Upper lobe of left lung (tissue), 6 donors: Measurements from ENCODE around the gene CBFA2T3. TPM values are rescaled to one million over a fixed set of nuclear protein-coding genes. Genes with fewer than 3 reads are reported as not detected.
A peak's percentile ranks its signal among the peaks of the same experiment; 100 is the strongest.

Experiments used
- ATAC-seq, 2 donors: fragments of 200-7000 bp; cut with Tn5 transposase; one replicate each; pipeline ENCODE4 v1.9.1; 2022; ENCODE audit warnings: mild to moderate bottlenecking in 2 of 2, moderate library complexity in 2 of 2; ENCODE audit not compliant: low FRiP score in 2 of 2
- DNase-seq, 2 donors: peaks; one replicate each; pipeline ENCODE4 v3.0.0-alpha.2; 2019 to 2020
- H3K27ac ChIP-seq, 4 donors: fragments of 200-600 bp; sonication (generic); one replicate each; pipeline ENCODE4 v1.5.1; 2016 to 2019
- H3K27me3 ChIP-seq, 4 donors: fragments of 200-600 bp; sonication (generic); one replicate each; pipeline ENCODE4 v1.5.1; 2017 to 2019
- H3K36me3 ChIP-seq, 4 donors: fragments of 200-600 bp; sonication (generic); one replicate each; pipeline ENCODE4 v1.5.1; 2016 to 2019
- H3K4me1 ChIP-seq, 4 donors: fragments of 200-600 bp; sonication (generic); one replicate each; pipeline ENCODE4 v1.5.1; 2018 to 2019
- H3K4me3 ChIP-seq, 4 donors: fragments of 200-600 bp; sonication (generic); one replicate each; pipeline ENCODE4 v1.5.1; 2017 to 2019; ENCODE audit warnings: mild to moderate bottlenecking in 2 of 4, moderate library complexity in 1 of 4
- H3K9me3 ChIP-seq, 4 donors: fragments of 200-600 bp; sonication (generic); one replicate each; pipeline ENCODE4 v1.5.1; 2018 to 2019
- CTCF ChIP-seq, 6 experiments: fragments of 450-650 bp in 4 of 6; fragments of 200-600 bp in 2 of 6; sonication (generic) in 2 of 6; IDR thresholded peaks; one replicate each; pipeline ENCODE4 v1.5.1; 2016 to 2019; ENCODE audit warnings: antibody characterized with exemption in 6 of 6
- EP300 ChIP-seq, 4 donors: sonication (generic); formaldehyde crosslinking; IDR thresholded peaks; one replicate each; pipeline ENCODE4 v1.5.1; 2017; ENCODE audit warnings: antibody characterized with exemption in 4 of 4, control low read depth in 2 of 4
- POLR2A ChIP-seq, 4 donors: fragments of 450-650 bp; IDR thresholded peaks; one replicate each; pipeline ENCODE4 v1.5.1; 2016 to 2017; ENCODE audit warnings: antibody characterized with exemption in 4 of 4, mild to moderate bottlenecking in 2 of 4
- POLR2AphosphoS5 ChIP-seq, 2 donors: sonication (generic); formaldehyde crosslinking; IDR thresholded peaks; one replicate each; pipeline ENCODE4 v1.5.1; 2017; ENCODE audit warnings: antibody characterized with exemption in 2 of 2
- WGBS, 2 donors: methylation state at CpG; one replicate each; pipeline ENCODE4 v1.1.5; 2017 to 2018; 5-methylcytosine and 5-hydroxymethylcytosine counted together
- total RNA-seq, 6 donors: library from RNA; depleted of rRNA in 4 of 6; stranded (reverse); fragments of >200 nt in 4 of 6; gene quantifications; one replicate each; pipeline versions ENCODE4 v1.1.0 to v1.2.1, GENCODE V29; 2016 to 2021
- donor health status: DM: no; HTN: no; CAD: no; lungs with moderate emphysema.
- donor health status: DM: no; HTN: yes; CAD: no; lungs with severe emphysema.

Gene CBFA2T3
- total RNA-seq, 6 donors from 2014 or later, result 2.7 to 33.5 (median 15.2) TPM

DNA sequence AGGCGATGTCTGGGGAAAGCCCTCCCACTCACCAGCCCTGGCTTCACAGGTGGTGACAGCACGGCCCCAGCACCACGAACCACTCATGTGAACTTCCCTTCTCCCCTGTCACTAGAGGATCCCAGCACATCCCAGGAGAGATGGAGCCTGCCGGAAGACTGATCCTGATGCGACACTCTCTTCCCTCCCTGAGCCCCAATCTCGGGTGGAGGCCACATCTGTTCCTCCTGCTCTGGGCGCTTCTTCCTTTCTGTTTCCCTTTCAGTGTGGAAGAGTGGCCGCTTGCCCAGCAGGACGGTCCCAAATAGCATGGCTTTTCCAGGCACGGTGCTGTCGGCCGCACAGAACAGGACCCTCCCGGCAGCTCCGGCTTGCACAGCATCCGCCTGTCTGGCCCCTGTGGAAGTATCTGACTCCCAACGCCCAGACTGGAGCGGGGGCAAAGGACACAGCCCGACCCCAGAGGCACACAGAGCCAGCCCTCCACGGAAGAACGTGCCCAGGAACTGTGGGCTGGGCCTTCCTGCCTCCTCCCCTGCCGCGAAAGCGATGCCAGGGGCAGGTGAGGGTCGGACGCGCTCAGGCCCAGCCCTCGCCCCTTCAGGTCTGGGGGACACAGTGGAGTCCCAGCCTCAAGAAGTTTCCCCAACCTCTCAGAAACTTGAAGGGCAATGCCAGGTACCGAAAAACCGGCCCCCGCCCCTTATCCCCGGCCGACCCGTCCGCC is 37.6 kb downstream of the CBFA2T3 start:
- Histone ChIP-seq H3K4me1 (peaks cover 37 to 69% (median 49%) of the 10 kb centered on the region in 4 donors), H3K27me3 (peaks cover 0 to 15% (median 6%) of the 10 kb centered on the region in 4 donors), H3K27ac (peak overlapping the region; percentile 84 to 91 (median 86)), H3K4me3 (peak overlapping the region in 3 of 4 donors; percentile 63 to 79 (median 69)), H3K9me3 (no peaks in the 10 kb centered on the region), H3K36me3 (no peaks in the 10 kb centered on the region)
- no peak for TF ChIP-seq POLR2A (IDR thresholded peaks at IDR 0.05)
- no peak for TF ChIP-seq EP300 (IDR thresholded peaks at IDR 0.05)
- TF ChIP-seq CTCF (IDR thresholded peaks at IDR 0.05), result no peak
- WGBS, 2 donors, result 27 to 33% methylated on average over 9 to 32 of the region's 34 CpGs
- peak in 1 of 2 donors; percentile 28 for ATAC-seq
- peak in 1 of 2 donors; percentile 83 for DNase-seq

DNA sequence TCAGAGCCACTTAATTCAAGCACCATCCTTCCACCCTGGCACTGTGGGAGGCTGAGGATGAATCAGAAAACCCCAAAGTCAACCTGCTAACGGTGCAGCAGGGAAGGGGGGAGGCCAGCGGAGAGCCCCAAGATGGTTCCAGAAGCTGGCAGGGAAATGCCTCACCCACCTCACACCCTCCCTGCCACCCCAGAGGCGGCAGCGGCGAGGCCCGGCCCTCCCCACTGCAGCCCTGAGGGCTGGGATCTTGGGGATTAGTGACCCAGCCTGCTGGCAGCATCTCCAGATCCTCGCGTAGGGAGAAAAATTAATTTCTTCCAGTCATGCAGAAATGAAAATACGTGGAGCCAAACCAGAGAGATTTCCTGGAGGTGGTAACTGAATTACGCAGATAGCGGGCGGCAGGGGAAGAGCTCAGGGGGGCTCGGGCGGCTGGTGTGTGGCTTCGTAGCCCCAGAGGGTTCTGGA is 38.2 kb downstream of the CBFA2T3 start:
- Histone ChIP-seq H3K9me3 (no peaks in the 10 kb centered on the region), H3K27ac (peak overlapping the region; percentile 84 to 91 (median 86)), H3K36me3 (no peaks in the 10 kb centered on the region), H3K4me1 (peaks cover 37 to 69% (median 49%) of the 10 kb centered on the region in 4 donors), H3K4me3 (peak overlapping the region in 3 of 4 donors; percentile 63 to 79 (median 69)), H3K27me3 (peaks cover 0 to 15% (median 6%) of the 10 kb centered on the region in 4 donors)
- TF ChIP-seq EP300 (IDR thresholded peaks at IDR 0.05) (no peak), POLR2AphosphoS5 (IDR thresholded peaks at IDR 0.05) (no peak), CTCF (IDR thresholded peaks at IDR 0.05) (no peak), POLR2A (IDR thresholded peaks at IDR 0.05) (no peak)
- DNase-seq (peak in 1 of 2 donors; percentile 62), ATAC-seq (no peak)
- 51 to 52% methylated on average over 14 to 15 of the region's 15 CpGs for WGBS, 2 donors

DNA sequence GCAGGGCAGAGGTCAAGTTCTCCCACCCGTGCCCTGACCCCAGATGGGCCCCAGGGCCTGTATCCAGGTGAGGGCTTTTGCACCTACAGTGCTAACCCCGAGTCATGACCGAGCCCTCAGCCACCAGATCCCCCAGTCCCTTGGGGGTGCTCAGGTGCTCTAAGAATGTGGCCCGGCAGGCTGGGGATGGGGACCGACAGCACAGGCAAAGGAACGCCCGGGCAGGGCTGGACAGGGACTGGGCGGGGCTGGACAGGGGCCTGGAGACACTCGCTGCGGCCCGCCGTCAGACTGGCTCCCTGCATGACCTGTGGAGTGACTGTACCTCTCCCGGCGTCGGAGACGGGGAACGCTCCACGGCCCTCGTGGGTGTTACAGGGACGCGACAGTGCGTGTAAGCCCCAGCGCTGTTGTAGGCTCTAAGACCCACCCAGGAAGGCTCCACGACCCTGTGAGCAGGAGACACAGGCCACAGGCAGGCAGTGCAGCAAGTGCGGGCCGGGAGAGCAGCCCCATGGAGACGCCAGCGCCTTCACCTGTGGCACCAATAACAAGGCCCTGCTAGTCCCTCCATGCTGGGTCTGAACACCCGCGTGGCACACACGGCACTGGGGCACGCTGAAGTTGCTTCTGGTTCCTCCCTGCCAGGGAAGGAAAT is 38.8 kb downstream of the CBFA2T3 start:
- TF ChIP-seq CTCF (IDR thresholded peaks at IDR 0.05), result no peak
- TF ChIP-seq EP300 (IDR thresholded peaks at IDR 0.05), result no peak
- no peak for TF ChIP-seq POLR2AphosphoS5 (IDR thresholded peaks at IDR 0.05)
- TF ChIP-seq POLR2A (IDR thresholded peaks at IDR 0.05), result no peak
- peak in 1 of 2 donors; percentile 76 for DNase-seq
- ATAC-seq, result no peak
- peak overlapping the region in 3 of 4 donors; percentile 7 to 91 (median 86) for H3K27ac ChIP-seq
- no peaks in the 10 kb centered on the region for H3K9me3 ChIP-seq
- WGBS, 2 donors, result 73 to 78% methylated on average over 6 to 29 of the region's 32 CpGs
- no peak overlapping the region for H3K4me3 ChIP-seq
- H3K27me3 ChIP-seq, result peaks cover 0 to 15% (median 6%) of the 10 kb centered on the region in 4 donors
- peaks cover 37 to 69% (median 49%) of the 10 kb centered on the region in 4 donors for H3K4me1 ChIP-seq
- H3K36me3 ChIP-seq, result no peaks in the 10 kb centered on the region

- Histone ChIP-seq H3K9me3 (no peaks in the 10 kb centered on the region), H3K4me3 (peak overlapping the region in 1 of 4 donors; percentile 29), H3K4me1 (peaks cover 37 to 67% (median 49%) of the 10 kb centered on the region in 4 donors), H3K36me3 (no peaks in the 10 kb centered on the region), H3K27ac (peak overlapping the region; percentile 62 to 87 (median 81)), H3K27me3 (peaks cover 0 to 14% (median 6%) of the 10 kb centered on the region in 4 donors)
- peak in 1 of 2 donors; percentile 1 for ATAC-seq
- TF ChIP-seq CTCF (IDR thresholded peaks at IDR 0.05), result no peak
- TF ChIP-seq POLR2AphosphoS5 (IDR thresholded peaks at IDR 0.05), result no peak
- TF ChIP-seq EP300 (IDR thresholded peaks at IDR 0.05), result no peak
- no peak for TF ChIP-seq POLR2A (IDR thresholded peaks at IDR 0.05)
- WGBS, 2 donors, result 74 to 80% methylated on average over 10 to 17 of the region's 19 CpGs
- peak in 1 of 2 donors; percentile 66 for DNase-seq
These were observed 39.8 kb downstream of the CBFA2T3 start for GRCh38 chr16:88937206-88937621.
